Measurements from ENCODE around the gene STAT1. TPM values are rescaled to one million over a fixed set of nuclear protein-coding genes. Genes with fewer than 3 reads are reported as not detected.

The STAT1 gene
- total and polyA plus RNA-seq, 9 of the 15 experiments (the other 6 are each of a cell fraction or from before 2014, with no cell fraction given), result 8.7 to 34.4 (median 26.8) TPM

- ChIA-PET POLR2A (no interaction called here), CTCF (ENCODE audit: low intra/inter-chr PET ratio) (no interaction called here)
- Histone ChIP-seq H4K20me1 (replicated peaks; ENCODE audit: control insufficient read depth, insufficient read depth, low read length) (no peaks in the 10 kb centered on the region), H3K9ac (ENCODE audit: insufficient read depth in 1 of 2, low read depth in 2 of 2, low read length in 2 of 2) (no peak overlapping the region), H3K4me3 (no peak overlapping the region), H3K27me3 (ENCODE audit: control insufficient read depth in 2 of 2, insufficient read depth in 2 of 2, low read length in 2 of 2) (no peaks in the 10 kb centered on the region), H3K36me3 (ENCODE audit: control insufficient read depth, insufficient read depth, low read length) (peaks cover 74% of the 10 kb centered on the region), H3K4me2 (ENCODE audit: insufficient read depth, low read length) (no peak overlapping the region), H3K27ac (ENCODE audit: extremely low read depth, low read depth, low read length) (no peak overlapping the region), H3K9me3 (replicated peaks; ENCODE audit: control insufficient read depth, insufficient read depth, low read depth, low read length) (no peaks in the 10 kb centered on the region), H3K9me1 (ENCODE audit: control insufficient read depth, insufficient read depth, low read length) (no peaks in the 10 kb centered on the region), H2AFZ (ENCODE audit: low read depth, low read length) (no peak overlapping the region), H3K79me2 (ENCODE audit: control insufficient read depth, insufficient read depth, low read length) (peaks cover 24% of the 10 kb centered on the region), H3K4me1 (replicated peaks in 1 of 2; ENCODE audit: control insufficient read depth in 2 of 2, insufficient read depth in 2 of 2, low read length in 2 of 2) (peaks cover 2 to 8% of the 10 kb centered on the region in 2 experiments; a peak in 3 of 5 replicates)
- intact Hi-C loops (cut with micrococcal nuclease) (no loop called here), in situ Hi-C loops (cut with MboI) (no loop called here)
- BruUV-seq (replicated peaks), result no TSS peak
- no peak for FAIRE-seq
- DNase-seq (ENCODE audit: extremely low read depth in 1 of 4, low spot score in 3 of 4), result no peak
- 100% methylated on average over 4 of the region's 4 CpGs for WGBS (ENCODE audit: insufficient coverage, low coverage, missing lambda C conversion rate)
- ATAC-seq, result no peak
- TF ChIP-seq THAP12 (CRISPR knock-in tag; IDR thresholded peaks at IDR 0.05) (no peak), NEUROD1 (IDR thresholded peaks at IDR 0.05; ENCODE audit: borderline replicate concordance, low read depth, low read length, partially characterized antibody) (no peak), SOX6 (IDR thresholded peaks at IDR 0.05) (no peak), ZBTB49 (CRISPR knock-in tag; IDR thresholded peaks at IDR 0.05; ENCODE audit: borderline replicate concordance) (no peak), ZNF174 (CRISPR knock-in tag; IDR thresholded peaks at IDR 0.05) (no peak)
- TF ChIP-seq, protein P1, sequence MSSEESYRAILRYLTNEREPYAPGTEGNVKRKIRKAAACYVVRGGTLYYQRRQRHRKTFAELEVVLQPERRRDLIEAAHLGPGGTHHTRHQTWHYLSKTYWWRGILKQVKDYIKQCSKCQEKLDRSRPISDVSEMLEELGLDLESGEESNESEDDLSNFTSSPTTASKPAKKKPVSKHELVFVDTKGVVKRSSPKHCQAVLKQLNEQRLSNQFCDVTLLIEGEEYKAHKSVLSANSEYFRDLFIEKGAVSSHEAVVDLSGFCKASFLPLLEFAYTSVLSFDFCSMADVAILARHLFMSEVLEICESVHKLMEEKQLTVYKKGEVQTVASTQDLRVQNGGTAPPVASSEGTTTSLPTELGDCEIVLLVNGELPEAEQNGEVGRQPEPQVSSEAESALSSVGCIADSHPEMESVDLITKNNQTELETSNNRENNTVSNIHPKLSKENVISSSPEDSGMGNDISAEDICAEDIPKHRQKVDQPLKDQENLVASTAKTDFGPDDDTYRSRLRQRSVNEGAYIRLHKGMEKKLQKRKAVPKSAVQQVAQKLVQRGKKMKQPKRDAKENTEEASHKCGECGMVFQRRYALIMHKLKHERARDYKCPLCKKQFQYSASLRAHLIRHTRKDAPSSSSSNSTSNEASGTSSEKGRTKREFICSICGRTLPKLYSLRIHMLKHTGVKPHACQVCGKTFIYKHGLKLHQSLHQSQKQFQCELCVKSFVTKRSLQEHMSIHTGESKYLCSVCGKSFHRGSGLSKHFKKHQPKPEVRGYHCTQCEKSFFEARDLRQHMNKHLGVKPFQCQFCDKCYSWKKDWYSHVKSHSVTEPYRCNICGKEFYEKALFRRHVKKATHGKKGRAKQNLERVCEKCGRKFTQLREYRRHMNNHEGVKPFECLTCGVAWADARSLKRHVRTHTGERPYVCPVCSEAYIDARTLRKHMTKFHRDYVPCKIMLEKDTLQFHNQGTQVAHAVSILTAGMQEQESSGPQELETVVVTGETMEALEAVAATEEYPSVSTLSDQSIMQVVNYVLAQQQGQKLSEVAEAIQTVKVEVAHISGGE (CRISPR knock-in tag; IDR thresholded peaks at IDR 0.05), result no peak
Measured at GRCh38 chr2:191009541-191010374, 4.2 kb downstream of the STAT1 start.

All from K562 (cell line).